Effector memory CD8-positive, alpha-beta T cell (primary cell): ENCODE measurements around the gene FDX2.
"Not testable (repeated sequence)": the region's sequence is repeated elsewhere in the genome, so short reads cannot be mapped to it uniquely, and the experiment has no call there.

Experiments used
- ATAC-seq: fragments of 150-1000 bp; cut with Tn5 transposase; replicated peaks from 2 replicates; pipeline ENCODE4 v1.10.0; 2021; ENCODE audit warnings: mild to moderate bottlenecking, moderate library complexity
- DNase-seq, 3 experiments: peaks; one replicate each; pipeline ENCODE4 v3.0.0; 2021
- H3K27ac Mint-ChIP-seq, 2 donors: one replicate each; pipeline ENCODE4 v1.8.0; 2022; ENCODE audit warnings: mild to moderate bottlenecking in 2 of 2, mixed read lengths in 2 of 2, moderate library complexity in 2 of 2
- H3K27me3 Mint-ChIP-seq, 2 donors: one replicate each; pipeline ENCODE4 v1.8.0; 2022; ENCODE audit warnings: mixed read lengths in 2 of 2
- H3K36me3 Mint-ChIP-seq: one replicate; pipeline ENCODE4 v1.8.0; 2022; ENCODE audit warnings: mild to moderate bottlenecking, moderate library complexity, mixed read lengths; ENCODE audit not compliant: insufficient read depth
- H3K4me1 Mint-ChIP-seq, 2 donors: one replicate each; pipeline ENCODE4 v1.8.0; 2022; ENCODE audit warnings: low read depth in 2 of 2, mixed read lengths in 2 of 2
- H3K4me3 Mint-ChIP-seq, 2 donors: one replicate each; pipeline ENCODE4 v1.8.0; 2022; ENCODE audit warnings: mild to moderate bottlenecking in 2 of 2, mixed read lengths in 2 of 2, moderate library complexity in 2 of 2
- H3K9me3 Mint-ChIP-seq, 2 donors: one replicate each; pipeline ENCODE4 v1.8.0; 2022; ENCODE audit warnings: mixed read lengths in 2 of 2

Gene FDX2

GRCh38 chr19:10339380-10339960, 23.7 kb upstream of the FDX2 start, which contains the start of gene ICAM3:
ICAM3 (minus strand) TSS chr19:10339624; CDS start chr19:10339614, 10 bp downstream.
- Mint-ChIP-seq H3K4me3 (peak within 1 kb of the TSS; percentile 86 to 90), H3K27me3 (no peaks in the 10 kb centered on the region), H3K4me1 (peaks cover 22 to 24% of the 10 kb centered on the region in 2 donors), H3K36me3 (peaks cover 24% of the 10 kb centered on the region), H3K9me3 (no peaks in the 10 kb centered on the region), H3K27ac (peak within 1 kb of the TSS; percentile 84 to 86)
- peak; percentile 97 for ATAC-seq
- DNase-seq: peak; percentile 49 to 53 (median 49)

GRCh38 chr19:10338940-10339339, 23.1 kb upstream of the FDX2 start:
- peak overlapping the region; percentile 86 to 90 for H3K4me3 Mint-ChIP-seq
- peaks cover 27% of the 10 kb centered on the region for H3K36me3 Mint-ChIP-seq
- H3K9me3 Mint-ChIP-seq: no peaks in the 10 kb centered on the region
- peaks cover 26 to 28% of the 10 kb centered on the region in 2 donors for H3K4me1 Mint-ChIP-seq
- DNase-seq (no peak), ATAC-seq (no peak)
- no peaks in the 10 kb centered on the region for H3K27me3 Mint-ChIP-seq
- peak overlapping the region; percentile 84 to 86 for H3K27ac Mint-ChIP-seq

- H3K36me3 Mint-ChIP-seq: peaks cover 43% of the 10 kb centered on the region
- not testable (repeated sequence) for H3K27me3 Mint-ChIP-seq, H3K4me3 Mint-ChIP-seq, ATAC-seq, DNase-seq, H3K9me3 Mint-ChIP-seq
- H3K27ac Mint-ChIP-seq: peak overlapping the region in 1 of 2 donors; percentile 41
- H3K4me1 Mint-ChIP-seq: peaks cover 37 to 48% of the 10 kb centered on the region in 2 donors
These were observed 20.9 kb upstream of the FDX2 start for GRCh38 chr19:10336725-10337124.

- H3K4me1 Mint-ChIP-seq: peaks cover 34 to 45% of the 10 kb centered on the region in 2 donors
- H3K27ac Mint-ChIP-seq: no peak overlapping the region
- peaks cover 53% of the 10 kb centered on the region for H3K36me3 Mint-ChIP-seq
- ATAC-seq (no peak), DNase-seq (no peak)
- peak overlapping the region in 1 of 2 donors; percentile 47 for H3K4me3 Mint-ChIP-seq
- H3K9me3 Mint-ChIP-seq: no peaks in the 10 kb centered on the region
- H3K27me3 Mint-ChIP-seq: no peaks in the 10 kb centered on the region
These were observed 19.7 kb upstream of the FDX2 start for GRCh38 chr19:10335352-10335985.

- Mint-ChIP-seq H3K27ac (no peak overlapping the region), H3K4me3 (peak overlapping the region in 1 of 2 donors; percentile 94), H3K27me3 (no peaks in the 10 kb centered on the region), H3K36me3 (peaks cover 58% of the 10 kb centered on the region), H3K9me3 (no peaks in the 10 kb centered on the region), H3K4me1 (peaks cover 31 to 43% of the 10 kb centered on the region in 2 donors)
- DNase-seq (no peak), ATAC-seq (no peak)
These were observed 19.0 kb upstream of the FDX2 start for GRCh38 chr19:10334588-10335351.

- Mint-ChIP-seq H3K27ac (peak overlapping the region; percentile 91 to 95), H3K4me1 (peaks cover 25 to 35% of the 10 kb centered on the region in 2 donors), H3K4me3 (peak overlapping the region; percentile 94 to 95), H3K36me3 (peaks cover 66% of the 10 kb centered on the region), H3K27me3 (no peaks in the 10 kb centered on the region), H3K9me3 (no peaks in the 10 kb centered on the region)
- ATAC-seq (peak; percentile 0), DNase-seq (no peak)
These were observed 18.2 kb upstream of the FDX2 start for GRCh38 chr19:10333758-10334587.

- Mint-ChIP-seq H3K9me3 (no peaks in the 10 kb centered on the region), H3K27ac (peak within 1 kb of the TSS; percentile 91 to 95), H3K4me1 (peaks cover 17 to 28% of the 10 kb centered on the region in 2 donors), H3K36me3 (peaks cover 70% of the 10 kb centered on the region), H3K27me3 (no peaks in the 10 kb centered on the region), H3K4me3 (peak within 1 kb of the TSS; percentile 94 to 95)
- peak; percentile 92 for ATAC-seq
- DNase-seq: peak; percentile 93 to 97 (median 95)
These were observed 17.3 kb upstream of the FDX2 start, which contains the start of gene RAVER1 for GRCh38 chr19:10332965-10333757. RAVER1 (minus strand) TSS chr19:10333529; CDS start chr19:10333507, 22 bp downstream.

- ATAC-seq: no peak
- no peak for DNase-seq
- Mint-ChIP-seq H3K4me1 (peaks cover 16 to 28% of the 10 kb centered on the region in 2 donors), H3K27me3 (no peaks in the 10 kb centered on the region), H3K9me3 (no peaks in the 10 kb centered on the region), H3K4me3 (peak overlapping the region; percentile 94 to 95), H3K27ac (peak overlapping the region; percentile 91 to 95), H3K36me3 (peaks cover 78% of the 10 kb centered on the region)
These were observed 16.5 kb upstream of the FDX2 start for GRCh38 chr19:10332158-10332964.

GRCh38 chr19:10329555-10329954, 13.7 kb upstream of the FDX2 start:
- Mint-ChIP-seq H3K27me3 (no peaks in the 10 kb centered on the region), H3K36me3 (peaks cover 86% of the 10 kb centered on the region), H3K9me3 (no peaks in the 10 kb centered on the region), H3K4me1 (peaks cover 16 to 25% of the 10 kb centered on the region in 2 donors), H3K4me3 (no peak overlapping the region), H3K27ac (peak overlapping the region in 1 of 2 donors; percentile 60)
- ATAC-seq (no peak), DNase-seq (no peak)

GRCh38 chr19:10328558-10329429, 13.0 kb upstream of the FDX2 start:
- Mint-ChIP-seq H3K27me3 (no peaks in the 10 kb centered on the region), H3K27ac (no peak overlapping the region)

GRCh38 chr19:10327793-10328192, 12.0 kb upstream of the FDX2 start:
- H3K27ac Mint-ChIP-seq: no peak overlapping the region
- no peak overlapping the region for H3K4me3 Mint-ChIP-seq
- no peaks in the 10 kb centered on the region for H3K9me3 Mint-ChIP-seq
- ATAC-seq (no peak), DNase-seq (no peak)
- H3K4me1 Mint-ChIP-seq: peaks cover 12% of the 10 kb centered on the region in 2 donors
- H3K36me3 Mint-ChIP-seq: peaks cover 87% of the 10 kb centered on the region
- no peaks in the 10 kb centered on the region for H3K27me3 Mint-ChIP-seq

More at GRCh38 chr19:10328558-10329429, 13.0 kb upstream of the FDX2 start:
- no peak for DNase-seq
- Mint-ChIP-seq H3K4me1 (peaks cover 12 to 21% of the 10 kb centered on the region in 2 donors), H3K36me3 (peaks cover 90% of the 10 kb centered on the region), H3K9me3 (no peaks in the 10 kb centered on the region), H3K4me3 (no peak overlapping the region)
- ATAC-seq: no peak
